NCI-H2196 treated with DMSO at 0.1 percent for 48 hours (cell line): ENCODE measurements around the gene SLC27A2.

Experiments
- DNase-seq: peaks from one replicate; lab custom pipeline; 2025; ENCODE audit not compliant: unreplicated experiment; lab: John Stamatoyannopoulos, UW

SLC27A2 gene

GRCh38 chr15:50262533-50262932, 80.5 kb downstream of the SLC27A2 start:
- DNase-seq: no peak

DNA sequence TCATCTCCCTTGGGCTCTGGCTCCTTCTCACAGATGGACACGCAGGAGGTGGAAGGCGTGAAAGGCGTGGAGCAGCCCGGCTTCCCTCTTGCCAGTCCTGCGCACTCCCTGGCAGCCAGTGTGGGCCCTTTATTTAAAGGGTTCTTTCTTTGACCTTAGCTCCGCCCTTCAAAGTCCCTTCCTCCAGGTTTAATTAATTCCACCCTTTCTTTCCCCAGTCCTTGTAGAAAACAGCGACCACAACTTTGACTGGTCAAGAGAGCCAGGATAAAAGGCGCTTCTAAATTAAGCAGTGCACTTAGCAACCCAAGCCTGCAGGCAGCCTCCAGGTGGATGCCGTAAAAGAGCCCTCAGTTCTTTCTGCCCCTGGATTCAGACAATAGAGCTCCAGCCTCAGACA, 83.6 kb downstream of the SLC27A2 start, which contains the start of gene HDC:
Gene HDC (minus strand): TSS at position 107 of the 400 bp plus-strand sequence. CDS start 103 bp downstream, at position 4.
- DNase-seq: no peak

DNA sequence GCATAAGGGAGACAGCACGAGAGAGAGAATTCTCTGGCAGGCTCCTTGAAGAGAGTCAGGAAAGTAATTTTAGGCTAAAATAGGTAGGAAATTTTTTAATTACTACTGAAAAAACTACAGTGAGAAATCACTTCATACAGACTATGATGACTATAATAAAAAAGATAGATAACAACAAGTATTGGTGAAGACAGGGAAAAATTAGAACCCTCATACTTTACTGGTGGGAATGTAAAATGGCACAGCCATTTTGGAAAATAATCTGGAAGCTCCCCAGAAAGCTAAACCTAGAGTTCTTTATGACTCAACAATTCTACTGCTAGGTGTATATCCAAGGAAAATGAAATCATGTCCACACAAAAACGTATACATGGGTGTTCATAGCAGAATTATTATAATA, 85.6 kb downstream of the SLC27A2 start:
- DNase-seq: no peak

DNA sequence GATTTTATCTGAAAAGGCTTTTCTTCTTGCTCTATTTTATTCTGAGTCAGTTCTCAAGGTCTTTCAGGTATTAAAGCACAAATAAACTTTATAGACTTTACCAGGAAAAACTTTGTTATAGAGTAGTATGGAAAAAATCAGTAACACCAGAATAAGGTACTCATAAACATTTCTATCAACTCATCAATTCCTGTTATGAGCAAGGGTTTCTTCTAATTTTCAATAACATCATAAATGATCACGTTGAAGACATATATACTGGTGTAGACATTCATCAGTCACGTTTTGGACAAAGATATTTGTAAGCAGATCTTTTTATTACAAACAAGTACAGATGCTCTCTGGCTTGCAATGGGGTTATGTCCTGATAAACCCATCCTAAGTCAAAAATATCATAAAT, 93.1 kb downstream of the SLC27A2 start:
- DNase-seq: no peak

- DNase-seq: no peak
Measured at GRCh38 chr15:50275908-50276307, 93.9 kb downstream of the SLC27A2 start.

- no peak for DNase-seq
Measured at GRCh38 chr15:50277370-50277769, 95.4 kb downstream of the SLC27A2 start.

- DNase-seq: no peak
Measured at GRCh38 chr15:50278496-50278895, 96.5 kb downstream of the SLC27A2 start.

- no peak for DNase-seq
Measured at GRCh38 chr15:50280271-50280670, 98.3 kb downstream of the SLC27A2 start.

- DNase-seq: no peak
Measured at GRCh38 chr15:50281427-50281826, 99.4 kb downstream of the SLC27A2 start.
